IPS DF 19.7 (cell line): ENCODE data around the gene PIGS.

Experiments used
- DNase-seq: peaks from one replicate; pipeline ENCODE4 v3.0.0-alpha.2; 2013; ENCODE audit warnings: low read depth, low spot score

PIGS gene

GRCh38 chr17:28550858-28551257, 20.5 kb downstream of the PIGS start:
- DNase-seq, result no peak

GRCh38 chr17:28549236-28550132, 21.8 kb downstream of the PIGS start:
- no peak for DNase-seq

- no peak for DNase-seq
Observed at GRCh38 chr17:28548417-28549130, 22.8 kb downstream of the PIGS start.

GRCh38 chr17:28547623-28548416, 23.5 kb downstream of the PIGS start:
- no peak for DNase-seq

GRCh38 chr17:28547096-28547622, 24.2 kb downstream of the PIGS start:
- DNase-seq, result no peak

GRCh38 chr17:28545787-28546415, 25.4 kb downstream of the PIGS start:
- no peak for DNase-seq

- no peak for DNase-seq
Observed at GRCh38 chr17:28545141-28545503, 26.2 kb downstream of the PIGS start.

- no peak for DNase-seq
Observed at GRCh38 chr17:28544402-28545140, 26.8 kb downstream of the PIGS start.

GRCh38 chr17:28541439-28541838, 29.9 kb downstream of the PIGS start:
- DNase-seq, result no peak

GRCh38 chr17:28540231-28540630, 31.1 kb downstream of the PIGS start:
- DNase-seq, result no peak

- no peak for DNase-seq
Observed at GRCh38 chr17:28538296-28538895, 32.9 kb downstream of the PIGS start.

GRCh38 chr17:28537219-28537610, 34.1 kb downstream of the PIGS start:
- DNase-seq, result no peak

GRCh38 chr17:28536532-28537218, 34.6 kb downstream of the PIGS start:
- no peak for DNase-seq

- DNase-seq, result no peak
Observed at GRCh38 chr17:28534740-28535375, 36.5 kb downstream of the PIGS start.

- no peak for DNase-seq
Observed at GRCh38 chr17:28533091-28533807, 38.1 kb downstream of the PIGS start.

- DNase-seq, result no peak
Observed at GRCh38 chr17:28532050-28532960, 39.0 kb downstream of the PIGS start.

- DNase-seq, result no peak
Observed at GRCh38 chr17:28530926-28531325, 40.4 kb downstream of the PIGS start.

- no peak for DNase-seq
Observed at GRCh38 chr17:28530250-28530649, 41.1 kb downstream of the PIGS start.
